ENCODE measurements around the gene SEMA5A.

- no peak for TF ChIP-seq CTCF (IDR thresholded peaks at IDR 0.05 in 4 of 5, conservative IDR thresholded peaks at IDR 0.05 in 1 of 5)
- TF ChIP-seq POLR2A (IDR thresholded peaks at IDR 0.05): no peak
These were observed 276.9 kb downstream of the SEMA5A start for GRCh38 chr5:9269014-9269413.

All from gastrocnemius medialis (tissue), 4 donors.